ENCODE measurements around the gene ACP2.
"Not testable (repeated sequence)": the region's sequence is repeated elsewhere in the genome, so short reads cannot be mapped to it uniquely, and the experiment has no call there.

ACP2 gene

GRCh38 chr11:47192111-47192510 lies 56.5 kb downstream of the ACP2 start:
- no peak for DNase-seq

- not testable (repeated sequence) for DNase-seq
These were observed 57.5 kb downstream of the ACP2 start for GRCh38 chr11:47191137-47191536.

All from NCI-H1105 treated with DMSO at 0.1 percent for 48 hours (cell line).